HG03575 (cell line): ENCODE measurements around the gene RAB20.
A peak's percentile ranks its signal among the peaks of the same experiment; 100 is the strongest.
"Not testable (repeated sequence)": the region's sequence is repeated elsewhere in the genome, so short reads cannot be mapped to it uniquely, and the experiment has no call there.

Experiments used
- ATAC-seq: cut with Tn5 transposase; IDR thresholded peaks from one replicate; pipeline ENCODE4 v1.9.1; 2021; ENCODE audit not compliant: unreplicated experiment, insufficient number of reproducible peaks, low FRiP score; ENCODE audit errors: extremely low read depth

The RAB20 gene

GRCh38 chr13:110576736-110577476 lies 15.4 kb upstream of the RAB20 start:
- ATAC-seq = no peak

- no peak for ATAC-seq
Observed at GRCh38 chr13:110576070-110576394, 14.5 kb upstream of the RAB20 start.

GRCh38 chr13:110575322-110576069 lies 14.0 kb upstream of the RAB20 start:
- peak; percentile 93 for ATAC-seq

GRCh38 chr13:110574161-110574560 lies 12.6 kb upstream of the RAB20 start:
- ATAC-seq = no peak

GRCh38 chr13:110572778-110573118 lies 11.2 kb upstream of the RAB20 start:
- no peak for ATAC-seq

- ATAC-seq = no peak
Observed at GRCh38 chr13:110571896-110572777, 10.6 kb upstream of the RAB20 start.

- no peak for ATAC-seq
Observed at GRCh38 chr13:110570886-110571285, 9.4 kb upstream of the RAB20 start.

- not testable (repeated sequence) for ATAC-seq
Observed at GRCh38 chr13:110569962-110570361, 8.4 kb upstream of the RAB20 start.

- ATAC-seq = no peak
Observed at GRCh38 chr13:110568612-110569011, 7.1 kb upstream of the RAB20 start.

GRCh38 chr13:110566171-110566570 lies 4.6 kb upstream of the RAB20 start:
- no peak for ATAC-seq

- no peak for ATAC-seq
Observed at GRCh38 chr13:110565296-110565695, 3.8 kb upstream of the RAB20 start.

GRCh38 chr13:110564472-110564985 lies 3.0 kb upstream of the RAB20 start:
- no peak for ATAC-seq

- no peak for ATAC-seq
Observed at GRCh38 chr13:110563463-110563774, 1.9 kb upstream of the RAB20 start.

- no peak for ATAC-seq
Observed at GRCh38 chr13:110562696-110563462, 1.4 kb upstream of the RAB20 start.

GRCh38 chr13:110562036-110562597 lies 595 bp upstream of the RAB20 start:
- ATAC-seq = no peak

- no peak for ATAC-seq
Observed at GRCh38 chr13:110560601-110561343, 750 bp downstream of the RAB20 start.

GRCh38 chr13:110559986-110560385 lies 1.5 kb downstream of the RAB20 start:
- no peak for ATAC-seq

- no peak for ATAC-seq
Observed at GRCh38 chr13:110559429-110559943, 2.0 kb downstream of the RAB20 start.
